ENCODE data around the gene BMP3. TPM values are rescaled to one million over a fixed set of nuclear protein-coding genes. Genes with fewer than 3 reads are reported as not detected.

Gene BMP3
- total RNA-seq, 1 experiment from 2014 or later = not detected

- POLR2A ChIA-PET = no interaction called here
- Histone ChIP-seq H3K9me3 (ENCODE audit: control insufficient read depth in 1 of 2, insufficient read depth in 1 of 2, low read depth in 1 of 2, low read length in 2 of 2) (no peaks in the 10 kb centered on the region), H3K27me3 (ENCODE audit: insufficient read depth, low read length) (no peaks in the 10 kb centered on the region), H3K79me2 (ENCODE audit: insufficient read depth, low read length) (no peaks in the 10 kb centered on the region), H4K20me1 (ENCODE audit: insufficient read depth) (no peaks in the 10 kb centered on the region), H3K36me3 (ENCODE audit: control insufficient read depth in 1 of 2, insufficient read depth in 2 of 2, low read length in 2 of 2) (no peaks in the 10 kb centered on the region), H3K27ac (ENCODE audit: low read depth, low read length) (no peak overlapping the region), H2AFZ (ENCODE audit: low read depth, low read length, poor library complexity, severe bottlenecking) (no peak overlapping the region), H3K4me3 (replicated peaks in 1 of 2; ENCODE audit: low read depth in 1 of 2, low read length in 2 of 2) (no peak overlapping the region), H3K9me2 (ENCODE audit: insufficient read depth) (no peaks in the 10 kb centered on the region), H3K4me1 (ENCODE audit: control insufficient read depth in 1 of 2, insufficient read depth in 2 of 2, low read length in 2 of 2) (no peaks in the 10 kb centered on the region), H3K9ac (ENCODE audit: low read length) (no peak overlapping the region), H3K4me2 (ENCODE audit: low read length) (no peak overlapping the region)
- RAD21 ChIA-PET (ENCODE audit: low non-redundant PET in 1 of 2, low total read pairs in 2 of 2, uncharacterized antibody in 2 of 2, unreplicated experiment in 2 of 2) = no interaction called here
- CTCF ChIA-PET = interaction anchor here (0.9 to 1.1 kb wide), 3 partner anchors 267 to 383 kb away, joined by 3 to 7 read pairs (median 4); no protein-coding TSS in a partner anchor
- intact Hi-C loops (cut with micrococcal nuclease) = no loop called here
- no peak for ATAC-seq
- no peak for DNase-seq (ENCODE audit: low read depth, low spot score)
- no peak for TF ChIP-seq SP1 (IDR thresholded peaks at IDR 0.05; ENCODE audit: low read depth)
- no peak for TF ChIP-seq ZFX (IDR thresholded peaks at IDR 0.05)
- TF ChIP-seq RAD21 (IDR thresholded peaks at IDR 0.05; ENCODE audit: low read depth) = no peak
- no peak for TF ChIP-seq CTCF (IDR thresholded peaks at IDR 0.05 in 2 of 3, conservative IDR thresholded peaks at IDR 0.05 in 1 of 3; ENCODE audit: borderline replicate concordance in 1 of 3, insufficient read depth in 1 of 3, low read depth in 2 of 3, low read length in 2 of 3)
- no peak for TF ChIP-seq SIN3A (IDR thresholded peaks at IDR 0.05; ENCODE audit: low read depth)
- no peak for TF ChIP-seq CBX3 (IDR thresholded peaks at IDR 0.05; ENCODE audit: low read depth)
- TF ChIP-seq, protein P1, sequence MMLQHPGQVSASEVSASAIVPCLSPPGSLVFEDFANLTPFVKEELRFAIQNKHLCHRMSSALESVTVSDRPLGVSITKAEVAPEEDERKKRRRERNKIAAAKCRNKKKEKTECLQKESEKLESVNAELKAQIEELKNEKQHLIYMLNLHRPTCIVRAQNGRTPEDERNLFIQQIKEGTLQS (IDR thresholded peaks at IDR 0.05) = no peak
- TF ChIP-seq EZH2phosphoT487 (IDR thresholded peaks at IDR 0.05; ENCODE audit: borderline replicate concordance) = no peak
- no peak for TF ChIP-seq ZBTB33 (IDR thresholded peaks at IDR 0.05; ENCODE audit: extremely low read depth, insufficient replicate concordance, low read length)
- TF ChIP-seq POLR2AphosphoS5 (IDR thresholded peaks at IDR 0.05; ENCODE audit: low read depth, low read length) = no peak
- TF ChIP-seq JUND (IDR thresholded peaks at IDR 0.05) = no peak
- TF ChIP-seq SRF (IDR thresholded peaks at IDR 0.05; ENCODE audit: low read depth) = no peak
- TF ChIP-seq, protein P2, sequence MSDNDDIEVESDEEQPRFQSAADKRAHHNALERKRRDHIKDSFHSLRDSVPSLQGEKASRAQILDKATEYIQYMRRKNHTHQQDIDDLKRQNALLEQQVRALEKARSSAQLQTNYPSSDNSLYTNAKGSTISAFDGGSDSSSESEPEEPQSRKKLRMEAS (IDR thresholded peaks at IDR 0.05) = no peak
- TF ChIP-seq, protein P3, sequence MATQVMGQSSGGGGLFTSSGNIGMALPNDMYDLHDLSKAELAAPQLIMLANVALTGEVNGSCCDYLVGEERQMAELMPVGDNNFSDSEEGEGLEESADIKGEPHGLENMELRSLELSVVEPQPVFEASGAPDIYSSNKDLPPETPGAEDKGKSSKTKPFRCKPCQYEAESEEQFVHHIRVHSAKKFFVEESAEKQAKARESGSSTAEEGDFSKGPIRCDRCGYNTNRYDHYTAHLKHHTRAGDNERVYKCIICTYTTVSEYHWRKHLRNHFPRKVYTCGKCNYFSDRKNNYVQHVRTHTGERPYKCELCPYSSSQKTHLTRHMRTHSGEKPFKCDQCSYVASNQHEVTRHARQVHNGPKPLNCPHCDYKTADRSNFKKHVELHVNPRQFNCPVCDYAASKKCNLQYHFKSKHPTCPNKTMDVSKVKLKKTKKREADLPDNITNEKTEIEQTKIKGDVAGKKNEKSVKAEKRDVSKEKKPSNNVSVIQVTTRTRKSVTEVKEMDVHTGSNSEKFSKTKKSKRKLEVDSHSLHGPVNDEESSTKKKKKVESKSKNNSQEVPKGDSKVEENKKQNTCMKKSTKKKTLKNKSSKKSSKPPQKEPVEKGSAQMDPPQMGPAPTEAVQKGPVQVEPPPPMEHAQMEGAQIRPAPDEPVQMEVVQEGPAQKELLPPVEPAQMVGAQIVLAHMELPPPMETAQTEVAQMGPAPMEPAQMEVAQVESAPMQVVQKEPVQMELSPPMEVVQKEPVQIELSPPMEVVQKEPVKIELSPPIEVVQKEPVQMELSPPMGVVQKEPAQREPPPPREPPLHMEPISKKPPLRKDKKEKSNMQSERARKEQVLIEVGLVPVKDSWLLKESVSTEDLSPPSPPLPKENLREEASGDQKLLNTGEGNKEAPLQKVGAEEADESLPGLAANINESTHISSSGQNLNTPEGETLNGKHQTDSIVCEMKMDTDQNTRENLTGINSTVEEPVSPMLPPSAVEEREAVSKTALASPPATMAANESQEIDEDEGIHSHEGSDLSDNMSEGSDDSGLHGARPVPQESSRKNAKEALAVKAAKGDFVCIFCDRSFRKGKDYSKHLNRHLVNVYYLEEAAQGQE (IDR thresholded peaks at IDR 0.05; ENCODE audit: low read depth) = no peak
- no peak for TF ChIP-seq EGR1 (IDR thresholded peaks at IDR 0.05; ENCODE audit: low read depth)
- no peak for TF ChIP-seq ELF1 (IDR thresholded peaks at IDR 0.05; ENCODE audit: borderline replicate concordance, low read depth)
- TF ChIP-seq EZH2 (IDR thresholded peaks at IDR 0.05) = no peak
- BruUV-seq (replicated peaks) = no TSS peak
Measured at GRCh38 chr4:81084634-81085033, 54.1 kb downstream of the BMP3 start.
